Osteocyte (in vitro differentiated cells): ENCODE data around the gene ROR1. TPM values are rescaled to one million over a fixed set of nuclear protein-coding genes. Genes with fewer than 3 reads are reported as not detected.

Source experiments
- DNase-seq: peaks from one replicate; pipeline ENCODE4 v3.0.0; 2021; ENCODE audit warnings: mixed read lengths; ENCODE audit not compliant: unreplicated experiment; ENCODE audit errors: extremely low spot score
- H3K27ac Mint-ChIP-seq: one replicate; pipeline ENCODE4 v1.8.0; 2021; ENCODE audit warnings: mild to moderate bottlenecking, mixed read lengths; ENCODE audit not compliant: unreplicated experiment
- H3K27me3 Mint-ChIP-seq: one replicate; pipeline ENCODE4 v1.8.0; 2021; ENCODE audit warnings: mixed read lengths; ENCODE audit not compliant: unreplicated experiment
- H3K36me3 Mint-ChIP-seq: one replicate; pipeline ENCODE4 v1.8.0; 2021; ENCODE audit warnings: mixed read lengths; ENCODE audit not compliant: unreplicated experiment
- H3K4me1 Mint-ChIP-seq: one replicate; pipeline ENCODE4 v1.8.0; 2021; ENCODE audit warnings: mixed read lengths; ENCODE audit not compliant: unreplicated experiment
- H3K4me3 Mint-ChIP-seq: one replicate; pipeline ENCODE4 v1.8.0; 2021; ENCODE audit warnings: mild to moderate bottlenecking, moderate library complexity, mixed read lengths; ENCODE audit not compliant: unreplicated experiment
- H3K9me3 Mint-ChIP-seq: one replicate; pipeline ENCODE4 v1.8.0; 2021; ENCODE audit warnings: mixed read lengths; ENCODE audit not compliant: unreplicated experiment
- CTCF ChIP-seq: fragments of 200-600 bp; sonication (generic); IDR thresholded peaks from 2 replicates; pipeline ENCODE4 v1.5.0; 2021; ENCODE audit warnings: antibody characterized with exemption, mild to moderate bottlenecking, moderate library complexity
- total RNA-seq: library from RNA; stranded (reverse); gene quantifications from 2 replicates; pipeline ENCODE4 v1.2.1, GENCODE V29; 2021

The ROR1 gene
- total RNA-seq, 1 donor from 2014 or later, result 20.6 TPM

- H3K27ac Mint-ChIP-seq, result no peak overlapping the region
These were observed 107.2 kb downstream of the ROR1 start for GRCh38 chr1:63880958-63881576.

GRCh38 chr1:63882048-63882704, 108.4 kb downstream of the ROR1 start:
- Mint-ChIP-seq H3K36me3 (no peaks in the 10 kb centered on the region), H3K4me3 (no peak overlapping the region), H3K27me3 (no peaks in the 10 kb centered on the region), H3K9me3 (no peaks in the 10 kb centered on the region), H3K27ac (no peak overlapping the region), H3K4me1 (peaks cover 26% of the 10 kb centered on the region)
- DNase-seq, result no peak
- no peak for TF ChIP-seq CTCF

More at GRCh38 chr1:63880958-63881576, 107.2 kb downstream of the ROR1 start:
- DNase-seq, result no peak
- no peaks in the 10 kb centered on the region for H3K27me3 Mint-ChIP-seq
- peaks cover 37% of the 10 kb centered on the region for H3K4me1 Mint-ChIP-seq
- H3K4me3 Mint-ChIP-seq, result no peak overlapping the region
- H3K36me3 Mint-ChIP-seq, result no peaks in the 10 kb centered on the region
- no peaks in the 10 kb centered on the region for H3K9me3 Mint-ChIP-seq
- TF ChIP-seq CTCF, result no peak

- Mint-ChIP-seq H3K36me3 (no peaks in the 10 kb centered on the region), H3K27me3 (no peaks in the 10 kb centered on the region), H3K9me3 (no peaks in the 10 kb centered on the region), H3K4me3 (no peak overlapping the region), H3K4me1 (peaks cover 12% of the 10 kb centered on the region), H3K27ac (no peak overlapping the region)
- no peak for DNase-seq
- TF ChIP-seq CTCF, result no peak
These were observed 109.8 kb downstream of the ROR1 start for GRCh38 chr1:63883494-63884235.

GRCh38 chr1:63884486-63884885, 110.7 kb downstream of the ROR1 start:
- H3K27ac Mint-ChIP-seq, result no peak overlapping the region

More at GRCh38 chr1:63884486-63884885, 110.7 kb downstream of the ROR1 start:
- no peaks in the 10 kb centered on the region for H3K9me3 Mint-ChIP-seq
- no peak for DNase-seq
- no peak overlapping the region for H3K4me3 Mint-ChIP-seq
- no peaks in the 10 kb centered on the region for H3K36me3 Mint-ChIP-seq
- H3K4me1 Mint-ChIP-seq, result peaks cover 4% of the 10 kb centered on the region
- TF ChIP-seq CTCF, result no peak
- H3K27me3 Mint-ChIP-seq, result no peaks in the 10 kb centered on the region
